HG02623 (cell line): Measurements from ENCODE around the gene TBL1Y.
"Not testable (repeated sequence)": the region's sequence is repeated elsewhere in the genome, so short reads cannot be mapped to it uniquely, and the experiment has no call there.

Experiments used
- ATAC-seq: cut with Tn5 transposase; IDR thresholded peaks from one replicate; pipeline ENCODE4 v1.9.1; 2021; ENCODE audit warnings: moderate library complexity; ENCODE audit not compliant: unreplicated experiment

TBL1Y gene

GRCh38 chrY:6972271-6972887, 61.9 kb downstream of the TBL1Y start:
- no peak for ATAC-seq

GRCh38 chrY:6974971-6975370, 64.5 kb downstream of the TBL1Y start:
- ATAC-seq, result no peak

- ATAC-seq, result no peak
Observed at GRCh38 chrY:6977783-6978182, 67.3 kb downstream of the TBL1Y start.

- no peak for ATAC-seq
Observed at GRCh38 chrY:6983221-6983620, 72.7 kb downstream of the TBL1Y start.

- ATAC-seq, result no peak
Observed at GRCh38 chrY:6987811-6988210, 77.3 kb downstream of the TBL1Y start.

- ATAC-seq, result no peak
Observed at GRCh38 chrY:6989886-6990620, 79.6 kb downstream of the TBL1Y start.

- ATAC-seq, result no peak
Observed at GRCh38 chrY:6992041-6992440, 81.5 kb downstream of the TBL1Y start.

- no peak for ATAC-seq
Observed at GRCh38 chrY:6995987-6996386, 85.5 kb downstream of the TBL1Y start.

GRCh38 chrY:6997503-6998066, 87.1 kb downstream of the TBL1Y start:
- ATAC-seq, result no peak

GRCh38 chrY:6999905-7000304, 89.4 kb downstream of the TBL1Y start:
- peak; percentile 55 for ATAC-seq

- ATAC-seq, result no peak
Observed at GRCh38 chrY:7002581-7002980, 92.1 kb downstream of the TBL1Y start.

- ATAC-seq, result no peak
Observed at GRCh38 chrY:7007911-7008310, 97.4 kb downstream of the TBL1Y start.

- ATAC-seq, result no peak
Observed at GRCh38 chrY:7008578-7009355, 98.3 kb downstream of the TBL1Y start.

- no peak for ATAC-seq
Observed at GRCh38 chrY:7013051-7013450, 102.6 kb downstream of the TBL1Y start.

- ATAC-seq, result no peak
Observed at GRCh38 chrY:7016521-7016920, 106.0 kb downstream of the TBL1Y start.

GRCh38 chrY:7017244-7018080, 107.0 kb downstream of the TBL1Y start:
- ATAC-seq, result no peak

- no peak for ATAC-seq
Observed at GRCh38 chrY:7039037-7039436, 128.5 kb downstream of the TBL1Y start.

GRCh38 chrY:7040662-7041061, 130.2 kb downstream of the TBL1Y start:
- ATAC-seq, result no peak

GRCh38 chrY:7041983-7042382, 131.5 kb downstream of the TBL1Y start:
- no peak for ATAC-seq

- ATAC-seq, result not testable (repeated sequence)
Observed at GRCh38 chrY:7052461-7052860, 142.0 kb downstream of the TBL1Y start.

- ATAC-seq, result no peak
Observed at GRCh38 chrY:7056886-7057285, 146.4 kb downstream of the TBL1Y start.
